ENCODE measurements around the gene PLCD3. TPM values are rescaled to one million over a fixed set of nuclear protein-coding genes. Genes with fewer than 3 reads are reported as not detected.
A peak's percentile ranks its signal among the peaks of the same experiment; 100 is the strongest.

PLCD3 gene
- total and polyA plus RNA-seq, 2 of the 13 experiments (the other 11 are each of a cell fraction or from before 2014, with no cell fraction given) = 11.3 to 39.1 TPM

DNA sequence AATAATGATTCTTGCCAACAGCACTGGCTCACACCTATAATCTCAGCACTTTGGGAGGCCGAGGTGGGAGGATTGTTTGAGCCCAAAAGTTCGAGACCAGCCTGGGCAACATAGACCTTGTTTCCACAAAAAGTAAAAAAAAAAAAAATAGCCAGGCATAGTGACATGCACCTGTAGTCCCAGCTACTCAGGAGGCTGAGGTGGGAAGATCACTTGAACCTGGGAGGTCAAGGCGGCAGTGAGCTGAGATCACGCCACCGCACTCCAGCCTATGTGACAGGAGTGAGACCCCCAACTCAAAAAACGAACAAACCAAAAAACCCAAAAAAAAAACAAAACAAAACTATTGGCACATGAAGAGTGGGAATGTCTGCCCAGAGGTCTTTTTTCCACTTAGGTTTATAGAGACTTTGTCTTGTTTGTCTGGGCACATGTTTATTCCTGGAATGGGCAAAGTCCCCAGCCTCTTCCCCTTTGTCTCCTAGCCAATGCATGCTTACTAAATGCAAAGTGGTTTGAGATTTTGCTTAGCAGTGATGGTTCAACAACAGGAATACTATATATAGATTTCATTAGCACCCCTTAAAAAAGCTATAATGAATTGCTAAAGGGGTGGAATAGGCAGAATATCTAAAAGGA lies 45.3 kb downstream of the PLCD3 start (continued):
- TF ChIP-seq ELF1 (CRISPR knock-in tag; IDR thresholded peaks at IDR 0.05) = no peak
- TF ChIP-seq, protein P1, sequence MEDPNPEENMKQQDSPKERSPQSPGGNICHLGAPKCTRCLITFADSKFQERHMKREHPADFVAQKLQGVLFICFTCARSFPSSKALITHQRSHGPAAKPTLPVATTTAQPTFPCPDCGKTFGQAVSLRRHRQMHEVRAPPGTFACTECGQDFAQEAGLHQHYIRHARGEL (CRISPR knock-in tag; IDR thresholded peaks at IDR 0.05) = no peak
- TF ChIP-seq, protein P2, sequence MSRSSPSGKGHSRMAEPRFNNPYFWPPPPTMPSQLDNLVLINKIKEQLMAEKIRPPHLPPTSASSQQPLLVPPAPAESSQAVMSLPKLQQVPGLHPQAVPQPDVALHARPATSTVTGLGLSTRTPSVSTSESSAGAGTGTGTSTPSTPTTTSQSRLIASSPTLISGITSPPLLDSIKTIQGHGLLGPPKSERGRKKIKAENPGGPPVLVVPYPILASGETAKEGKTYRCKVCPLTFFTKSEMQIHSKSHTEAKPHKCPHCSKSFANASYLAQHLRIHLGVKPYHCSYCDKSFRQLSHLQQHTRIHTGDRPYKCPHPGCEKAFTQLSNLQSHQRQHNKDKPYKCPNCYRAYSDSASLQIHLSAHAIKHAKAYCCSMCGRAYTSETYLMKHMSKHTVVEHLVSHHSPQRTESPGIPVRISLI (CRISPR knock-in tag; IDR thresholded peaks at IDR 0.05; ENCODE audit: borderline replicate concordance) = no peak
- TF ChIP-seq, protein P3, sequence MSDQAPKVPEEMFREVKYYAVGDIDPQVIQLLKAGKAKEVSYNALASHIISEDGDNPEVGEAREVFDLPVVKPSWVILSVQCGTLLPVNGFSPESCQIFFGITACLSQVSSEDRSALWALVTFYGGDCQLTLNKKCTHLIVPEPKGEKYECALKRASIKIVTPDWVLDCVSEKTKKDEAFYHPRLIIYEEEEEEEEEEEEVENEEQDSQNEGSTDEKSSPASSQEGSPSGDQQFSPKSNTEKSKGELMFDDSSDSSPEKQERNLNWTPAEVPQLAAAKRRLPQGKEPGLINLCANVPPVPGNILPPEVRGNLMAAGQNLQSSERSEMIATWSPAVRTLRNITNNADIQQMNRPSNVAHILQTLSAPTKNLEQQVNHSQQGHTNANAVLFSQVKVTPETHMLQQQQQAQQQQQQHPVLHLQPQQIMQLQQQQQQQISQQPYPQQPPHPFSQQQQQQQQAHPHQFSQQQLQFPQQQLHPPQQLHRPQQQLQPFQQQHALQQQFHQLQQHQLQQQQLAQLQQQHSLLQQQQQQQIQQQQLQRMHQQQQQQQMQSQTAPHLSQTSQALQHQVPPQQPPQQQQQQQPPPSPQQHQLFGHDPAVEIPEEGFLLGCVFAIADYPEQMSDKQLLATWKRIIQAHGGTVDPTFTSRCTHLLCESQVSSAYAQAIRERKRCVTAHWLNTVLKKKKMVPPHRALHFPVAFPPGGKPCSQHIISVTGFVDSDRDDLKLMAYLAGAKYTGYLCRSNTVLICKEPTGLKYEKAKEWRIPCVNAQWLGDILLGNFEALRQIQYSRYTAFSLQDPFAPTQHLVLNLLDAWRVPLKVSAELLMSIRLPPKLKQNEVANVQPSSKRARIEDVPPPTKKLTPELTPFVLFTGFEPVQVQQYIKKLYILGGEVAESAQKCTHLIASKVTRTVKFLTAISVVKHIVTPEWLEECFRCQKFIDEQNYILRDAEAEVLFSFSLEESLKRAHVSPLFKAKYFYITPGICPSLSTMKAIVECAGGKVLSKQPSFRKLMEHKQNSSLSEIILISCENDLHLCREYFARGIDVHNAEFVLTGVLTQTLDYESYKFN (CRISPR knock-in tag; conservative IDR thresholded peaks at IDR 0.05) = peak; percentile 59
- TF ChIP-seq, protein P4, sequence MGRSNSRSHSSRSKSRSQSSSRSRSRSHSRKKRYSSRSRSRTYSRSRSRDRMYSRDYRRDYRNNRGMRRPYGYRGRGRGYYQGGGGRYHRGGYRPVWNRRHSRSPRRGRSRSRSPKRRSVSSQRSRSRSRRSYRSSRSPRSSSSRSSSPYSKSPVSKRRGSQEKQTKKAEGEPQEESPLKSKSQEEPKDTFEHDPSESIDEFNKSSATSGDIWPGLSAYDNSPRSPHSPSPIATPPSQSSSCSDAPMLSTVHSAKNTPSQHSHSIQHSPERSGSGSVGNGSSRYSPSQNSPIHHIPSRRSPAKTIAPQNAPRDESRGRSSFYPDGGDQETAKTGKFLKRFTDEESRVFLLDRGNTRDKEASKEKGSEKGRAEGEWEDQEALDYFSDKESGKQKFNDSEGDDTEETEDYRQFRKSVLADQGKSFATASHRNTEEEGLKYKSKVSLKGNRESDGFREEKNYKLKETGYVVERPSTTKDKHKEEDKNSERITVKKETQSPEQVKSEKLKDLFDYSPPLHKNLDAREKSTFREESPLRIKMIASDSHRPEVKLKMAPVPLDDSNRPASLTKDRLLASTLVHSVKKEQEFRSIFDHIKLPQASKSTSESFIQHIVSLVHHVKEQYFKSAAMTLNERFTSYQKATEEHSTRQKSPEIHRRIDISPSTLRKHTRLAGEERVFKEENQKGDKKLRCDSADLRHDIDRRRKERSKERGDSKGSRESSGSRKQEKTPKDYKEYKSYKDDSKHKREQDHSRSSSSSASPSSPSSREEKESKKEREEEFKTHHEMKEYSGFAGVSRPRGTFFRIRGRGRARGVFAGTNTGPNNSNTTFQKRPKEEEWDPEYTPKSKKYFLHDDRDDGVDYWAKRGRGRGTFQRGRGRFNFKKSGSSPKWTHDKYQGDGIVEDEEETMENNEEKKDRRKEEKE (IDR thresholded peaks at IDR 0.05) = no peak
- TF ChIP-seq, protein P5, sequence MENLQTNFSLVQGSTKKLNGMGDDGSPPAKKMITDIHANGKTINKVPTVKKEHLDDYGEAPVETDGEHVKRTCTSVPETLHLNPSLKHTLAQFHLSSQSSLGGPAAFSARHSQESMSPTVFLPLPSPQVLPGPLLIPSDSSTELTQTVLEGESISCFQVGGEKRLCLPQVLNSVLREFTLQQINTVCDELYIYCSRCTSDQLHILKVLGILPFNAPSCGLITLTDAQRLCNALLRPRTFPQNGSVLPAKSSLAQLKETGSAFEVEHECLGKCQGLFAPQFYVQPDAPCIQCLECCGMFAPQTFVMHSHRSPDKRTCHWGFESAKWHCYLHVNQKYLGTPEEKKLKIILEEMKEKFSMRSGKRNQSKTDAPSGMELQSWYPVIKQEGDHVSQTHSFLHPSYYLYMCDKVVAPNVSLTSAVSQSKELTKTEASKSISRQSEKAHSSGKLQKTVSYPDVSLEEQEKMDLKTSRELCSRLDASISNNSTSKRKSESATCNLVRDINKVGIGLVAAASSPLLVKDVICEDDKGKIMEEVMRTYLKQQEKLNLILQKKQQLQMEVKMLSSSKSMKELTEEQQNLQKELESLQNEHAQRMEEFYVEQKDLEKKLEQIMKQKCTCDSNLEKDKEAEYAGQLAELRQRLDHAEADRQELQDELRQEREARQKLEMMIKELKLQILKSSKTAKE (CRISPR knock-in tag; IDR thresholded peaks at IDR 0.05; ENCODE audit: borderline replicate concordance) = no peak
- no peak for TF ChIP-seq NCOA1 (CRISPR knock-in tag; IDR thresholded peaks at IDR 0.05)
- TF ChIP-seq ZNF101 (CRISPR knock-in tag; IDR thresholded peaks at IDR 0.05; ENCODE audit: borderline replicate concordance, low read depth) = no peak
- TF ChIP-seq ZSCAN29 (CRISPR knock-in tag; conservative IDR thresholded peaks at IDR 0.05) = no peak
- TF ChIP-seq MXI1 (IDR thresholded peaks at IDR 0.05; ENCODE audit: borderline replicate concordance, low read depth, low read length) = peak; percentile 22; the same call in 1 of the 3 replicates
- TF ChIP-seq ZFP82 (CRISPR knock-in tag; IDR thresholded peaks at IDR 0.05; ENCODE audit: borderline replicate concordance) = 0 out of 2 replicates have a peak, but pooled peaks have one; percentile 44
- no peak for TF ChIP-seq BCL6 (CRISPR knock-in tag; IDR thresholded peaks at IDR 0.05)
- no peak for TF ChIP-seq ZBTB3 (CRISPR knock-in tag; IDR thresholded peaks at IDR 0.05; ENCODE audit: borderline replicate concordance, low read depth)
- TF ChIP-seq, protein P6, sequence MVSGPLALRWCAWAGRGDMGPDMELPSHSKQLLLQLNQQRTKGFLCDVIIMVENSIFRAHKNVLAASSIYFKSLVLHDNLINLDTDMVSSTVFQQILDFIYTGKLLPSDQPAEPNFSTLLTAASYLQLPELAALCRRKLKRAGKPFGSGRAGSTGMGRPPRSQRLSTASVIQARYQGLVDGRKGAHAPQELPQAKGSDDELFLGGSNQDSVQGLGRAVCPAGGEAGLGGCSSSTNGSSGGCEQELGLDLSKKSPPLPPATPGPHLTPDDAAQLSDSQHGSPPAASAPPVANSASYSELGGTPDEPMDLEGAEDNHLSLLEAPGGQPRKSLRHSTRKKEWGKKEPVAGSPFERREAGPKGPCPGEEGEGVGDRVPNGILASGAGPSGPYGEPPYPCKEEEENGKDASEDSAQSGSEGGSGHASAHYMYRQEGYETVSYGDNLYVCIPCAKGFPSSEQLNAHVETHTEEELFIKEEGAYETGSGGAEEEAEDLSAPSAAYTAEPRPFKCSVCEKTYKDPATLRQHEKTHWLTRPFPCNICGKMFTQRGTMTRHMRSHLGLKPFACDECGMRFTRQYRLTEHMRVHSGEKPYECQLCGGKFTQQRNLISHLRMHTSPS (CRISPR knock-in tag; IDR thresholded peaks at IDR 0.05; ENCODE audit: low read depth) = no peak
- TF ChIP-seq FOSL1 (CRISPR knock-in tag; IDR thresholded peaks at IDR 0.05; ENCODE audit: borderline replicate concordance) = no peak
- TF ChIP-seq FOXO1 (CRISPR knock-in tag; IDR thresholded peaks at IDR 0.05) = no peak
- no peak for TF ChIP-seq ZNF263 (CRISPR knock-in tag; IDR thresholded peaks at IDR 0.05)
